BE2C (cell line): Measurements from ENCODE around the gene AP5Z1.

Source experiments
- DNase-seq: peaks from one replicate; pipeline ENCODE4 v3.0.0-alpha.2; 2020
- H3K27me3 ChIP-seq: fragments of 250-450 bp; sonication (Bioruptor Pico); 2 replicates; pipeline ENCODE4 v1.5.1; 2020; ENCODE audit warnings: mild to moderate bottlenecking
- H3K36me3 ChIP-seq: fragments of 250-450 bp; sonication (Bioruptor Pico); 2 replicates; pipeline ENCODE4 v1.5.1; 2020; ENCODE audit warnings: mild to moderate bottlenecking
- H3K4me1 ChIP-seq: fragments of 250-450 bp; sonication (Bioruptor Pico); 2 replicates; pipeline ENCODE4 v1.5.1; 2020
- H3K4me3 ChIP-seq: 2 replicates; pipeline ENCODE4 v1.5.1; 2011; ENCODE audit warnings: low read depth, low read length
- H3K9me3 ChIP-seq: fragments of 250-450 bp; sonication (Bioruptor Pico); 2 replicates; pipeline ENCODE4 v1.5.1; 2020
- CTCF ChIP-seq: IDR thresholded peaks from 2 replicates; pipeline ENCODE4 v1.5.1; 2012; ENCODE audit warnings: mild to moderate bottlenecking, low read depth, low read length

Gene AP5Z1

GRCh38 chr7:4835398-4836205 lies 60.2 kb downstream of the AP5Z1 start:
- no peaks in the 10 kb centered on the region for H3K36me3 ChIP-seq
- no peak for TF ChIP-seq CTCF
- no peak for DNase-seq
- peaks cover 3% of the 10 kb centered on the region for H3K4me1 ChIP-seq
- no peak overlapping the region for H3K4me3 ChIP-seq
- no peaks in the 10 kb centered on the region for H3K27me3 ChIP-seq
- no peaks in the 10 kb centered on the region for H3K9me3 ChIP-seq

DNA sequence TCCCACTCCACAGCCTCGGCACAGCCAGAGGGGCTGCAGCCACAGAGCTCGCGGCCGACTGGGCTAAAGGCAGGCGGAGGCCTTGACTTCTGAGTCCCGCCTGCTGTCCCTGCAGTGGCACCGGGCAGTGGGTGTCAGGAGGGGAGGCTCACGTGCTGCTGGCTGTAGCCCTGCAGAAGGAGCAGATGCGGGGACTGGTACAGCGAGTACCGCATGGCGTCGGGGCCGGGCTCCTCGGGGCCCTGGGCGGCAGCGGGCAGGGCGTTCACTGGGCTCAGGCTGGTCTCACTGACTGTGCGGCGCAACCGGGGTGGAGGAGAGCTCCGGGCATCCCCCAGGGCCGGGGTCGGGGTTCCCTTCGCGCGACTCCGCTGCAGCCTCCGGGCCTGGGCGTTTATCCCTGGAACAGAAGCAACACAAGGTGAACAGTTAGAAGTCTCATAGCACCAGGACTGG lies 60.8 kb downstream of the AP5Z1 start:
- Histone ChIP-seq H3K36me3 (no peaks in the 10 kb centered on the region), H3K4me1 (peaks cover 3% of the 10 kb centered on the region; the same call in 1 of the 2 replicates), H3K9me3 (no peaks in the 10 kb centered on the region), H3K4me3 (no peak overlapping the region), H3K27me3 (no peaks in the 10 kb centered on the region)
- DNase-seq = no peak
- no peak for TF ChIP-seq CTCF

DNA sequence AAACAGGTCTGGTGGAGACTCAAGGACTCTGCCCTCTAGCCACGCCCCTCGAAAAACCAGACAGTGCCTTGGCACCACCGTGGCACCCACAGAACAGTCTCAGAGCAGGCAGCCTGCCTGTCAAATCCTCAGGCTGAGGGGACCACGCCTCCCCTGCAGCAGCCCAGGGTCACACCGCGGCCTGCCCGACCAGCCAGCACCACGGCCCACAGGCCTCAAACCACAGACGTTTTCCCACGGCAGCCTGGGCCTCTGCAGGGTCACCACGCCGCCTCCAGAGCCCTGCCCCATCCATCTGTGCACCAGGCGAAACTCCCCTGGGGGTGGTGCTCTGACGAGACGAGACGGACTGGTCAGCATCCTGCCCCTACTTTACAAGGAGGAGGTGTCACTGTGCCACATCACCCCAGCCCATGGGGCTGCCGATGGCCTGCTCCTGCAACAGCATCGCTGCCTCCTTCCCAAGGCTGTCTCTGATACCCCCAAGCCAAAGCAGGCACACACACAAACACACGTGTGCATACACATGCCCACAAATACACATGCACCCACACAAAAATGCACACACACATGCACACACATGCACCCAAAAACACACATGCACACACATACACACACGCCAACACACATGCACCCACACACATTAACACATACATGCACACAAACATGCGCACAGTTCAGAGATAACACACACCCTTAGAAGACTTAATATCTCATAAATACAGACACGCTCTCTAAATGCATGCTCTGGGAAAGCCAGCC lies 61.8 kb downstream of the AP5Z1 start:
- DNase-seq = no peak
- Histone ChIP-seq H3K9me3 (no peaks in the 10 kb centered on the region), H3K27me3 (no peaks in the 10 kb centered on the region), H3K4me3 (no peak overlapping the region), H3K36me3 (no peaks in the 10 kb centered on the region), H3K4me1 (peaks cover 3% of the 10 kb centered on the region; the same call in 1 of the 2 replicates)
- no peak for TF ChIP-seq CTCF

DNA sequence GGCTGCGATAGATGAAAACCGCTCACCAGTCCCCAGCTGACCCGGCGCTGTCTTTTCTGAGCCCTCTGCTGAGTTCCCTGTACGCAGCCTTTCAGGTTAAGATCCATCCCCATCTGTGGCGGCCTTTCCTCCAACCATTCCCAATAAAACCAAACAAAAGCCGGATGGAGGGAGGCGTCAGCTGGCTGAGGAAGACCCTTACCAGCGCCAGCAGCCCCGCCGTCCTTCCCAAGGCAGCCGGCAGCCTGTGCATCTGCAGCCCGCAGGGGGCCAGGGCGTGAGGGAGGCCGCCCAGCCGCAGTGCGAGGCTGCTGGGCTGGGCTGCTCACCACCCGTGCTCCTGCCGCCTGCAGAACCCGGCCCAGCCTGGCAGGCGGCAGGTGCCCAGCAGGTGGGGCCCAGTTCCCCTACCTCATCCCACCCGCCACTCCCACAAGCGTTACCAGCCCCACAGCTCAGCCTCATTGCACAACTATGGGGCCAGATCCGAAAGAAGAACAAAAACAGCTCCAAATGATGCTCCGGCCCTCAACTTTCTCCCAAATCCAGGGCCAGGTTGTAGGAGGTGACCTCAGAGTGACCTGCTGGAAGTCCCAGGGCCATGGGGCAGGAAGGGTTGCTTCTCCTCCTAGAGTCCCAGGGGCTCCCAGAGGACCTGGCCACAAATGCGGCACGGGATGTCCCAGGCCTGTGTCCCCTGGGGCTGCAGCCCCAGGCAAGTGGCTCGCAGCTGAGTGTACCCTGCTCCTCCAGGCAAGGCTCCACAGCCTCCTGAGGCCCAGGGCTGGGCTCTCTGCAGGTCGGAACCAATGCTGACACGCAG lies 62.6 kb downstream of the AP5Z1 start:
- no peak overlapping the region for H3K4me3 ChIP-seq
- H3K27me3 ChIP-seq = no peaks in the 10 kb centered on the region
- no peaks in the 10 kb centered on the region for H3K36me3 ChIP-seq
- H3K4me1 ChIP-seq = peaks cover 3% of the 10 kb centered on the region; the same call in 1 of the 2 replicates
- DNase-seq = no peak
- TF ChIP-seq CTCF = 0 out of 2 replicates have a peak, but pooled peaks have one; percentile 5
- no peaks in the 10 kb centered on the region for H3K9me3 ChIP-seq

DNA sequence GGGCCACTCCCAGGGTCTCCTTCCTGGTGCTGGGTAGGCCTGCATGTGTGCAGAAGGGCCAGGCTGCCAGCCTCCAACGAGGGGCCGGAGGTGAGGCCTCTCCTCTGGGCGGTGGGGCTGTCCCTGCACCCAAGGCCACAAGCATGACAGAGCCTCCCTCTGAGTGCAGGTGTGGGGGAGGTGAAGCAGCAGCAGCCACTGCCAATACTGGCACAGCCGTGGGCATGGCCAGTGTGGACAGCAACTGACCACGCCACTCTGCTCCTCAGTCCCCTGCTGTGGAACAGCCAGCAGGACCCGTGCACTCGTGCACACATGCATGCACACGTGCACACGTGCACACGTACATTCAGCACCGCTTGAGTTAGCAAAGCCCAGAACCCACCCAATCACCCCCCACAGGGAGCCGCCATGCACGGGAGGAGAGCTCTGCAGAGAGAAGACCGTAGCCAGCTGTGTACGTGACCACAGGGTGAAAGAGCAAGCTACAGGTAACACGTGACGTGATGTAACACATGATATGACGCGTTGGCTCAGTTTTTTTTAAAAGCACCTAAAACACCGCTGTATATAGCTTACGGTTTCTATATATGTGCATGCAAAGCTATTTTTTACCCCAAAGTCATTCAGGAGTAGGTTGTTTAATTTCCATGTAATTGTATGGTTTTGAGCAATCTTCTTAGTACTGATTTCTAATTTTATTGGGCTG lies 63.4 kb downstream of the AP5Z1 start:
- Histone ChIP-seq H3K27me3 (no peaks in the 10 kb centered on the region), H3K4me1 (peaks cover 3% of the 10 kb centered on the region; the same call in 1 of the 2 replicates), H3K9me3 (no peaks in the 10 kb centered on the region), H3K4me3 (no peak overlapping the region), H3K36me3 (no peaks in the 10 kb centered on the region)
- no peak for TF ChIP-seq CTCF
- DNase-seq = no peak
